BLaER1 treated with 17β-estradiol and CSF1 and Interleukin-3, amounts not matched to agents 10 nM and 100 nM (cell line): ENCODE results near the gene PNKP.

Experiments
- H3K27ac ChIP-seq, 11 experiments: shearing (Covaris generic); formaldehyde crosslinking; 2 replicates each; pipeline ENCODE4 v1.8.1; 2022
- H3K27me3 ChIP-seq, 11 experiments: shearing (Covaris generic); formaldehyde crosslinking; 2 replicates each; pipeline ENCODE4 v1.8.1; 2022
- H3K36me3 ChIP-seq, 11 experiments: shearing (Covaris generic); formaldehyde crosslinking; 2 replicates each; pipeline ENCODE4 v1.8.1; 2022
- H3K4me1 ChIP-seq, 10 experiments: shearing (Covaris generic); formaldehyde crosslinking; 2 replicates each; pipeline ENCODE4 v1.8.1; 2022
- H3K4me2 ChIP-seq, 11 experiments: shearing (Covaris generic); formaldehyde crosslinking; 2 replicates each; pipeline ENCODE4 v1.8.1; 2022
- H3K4me3 ChIP-seq, 10 experiments: shearing (Covaris generic); formaldehyde crosslinking; 2 replicates each; pipeline ENCODE4 v1.8.1; 2022
- H3K9ac ChIP-seq, 11 experiments: shearing (Covaris generic); formaldehyde crosslinking; 2 replicates each; pipeline ENCODE4 v1.8.1; 2022
- H3K9me3 ChIP-seq, 11 experiments: shearing (Covaris generic); formaldehyde crosslinking; replicated peaks in 1 of 11; 2 replicates each; pipeline ENCODE4 v1.8.1; 2022
- H4K20me1 ChIP-seq, 11 experiments: shearing (Covaris generic); formaldehyde crosslinking; 2 replicates each; pipeline ENCODE4 v1.8.1; 2022
- Cebpa-rat ChIP-seq, 11 experiments: shearing (Covaris generic); IDR thresholded peaks; 2 replicates each; pipeline ENCODE4 v1.8.1; 2022

The PNKP gene

GRCh38 chr19:49851456-49852259 is 15.7 kb downstream of the PNKP start:
- peaks cover 17 to 31% (median 26%) of the 10 kb centered on the region in 11 experiments; a peak in 21 of 22 replicates for H3K36me3 ChIP-seq
- H3K4me3 ChIP-seq, result peak overlapping the region; percentile 83 to 99 (median 96)
- no peaks in the 10 kb centered on the region for H3K27me3 ChIP-seq
- H3K4me2 ChIP-seq, result peak overlapping the region; percentile 91 to 100 (median 98)
- peak overlapping the region; percentile 88 to 97 (median 92) for H3K27ac ChIP-seq
- no peak for TF ChIP-seq Cebpa-rat (IDR thresholded peaks at IDR 0.05)
- H3K4me1 ChIP-seq, result peaks cover 40 to 59% (median 49%) of the 10 kb centered on the region in 10 experiments
- H3K9me3 ChIP-seq, result peaks cover 0 to 14% (median 8%) of the 10 kb centered on the region in 11 experiments; a peak in 12 of 22 replicates
- H4K20me1 ChIP-seq, result peaks cover 46 to 56% (median 50%) of the 10 kb centered on the region in 11 experiments
- H3K9ac ChIP-seq, result peak overlapping the region; percentile 87 to 99 (median 94)

GRCh38 chr19:49850487-49851342 is 16.7 kb downstream of the PNKP start, which contains the start of gene PTOV1:
Gene PTOV1, plus strand, starts transcription at chr19:49851159.
- peak within 1 kb of the TSS; percentile 83 to 99 (median 96) for H3K4me3 ChIP-seq
- no peaks in the 10 kb centered on the region for H3K27me3 ChIP-seq
- peaks cover 9 to 22% (median 17%) of the 10 kb centered on the region in 11 experiments; a peak in 20 of 22 replicates for H3K36me3 ChIP-seq
- TF ChIP-seq Cebpa-rat (IDR thresholded peaks at IDR 0.05), result no peak
- H4K20me1 ChIP-seq, result peaks cover 37 to 46% (median 40%) of the 10 kb centered on the region in 11 experiments
- peaks cover 40 to 59% (median 49%) of the 10 kb centered on the region in 10 experiments for H3K4me1 ChIP-seq
- peak within 1 kb of the TSS; percentile 88 to 97 (median 92) for H3K27ac ChIP-seq
- peaks cover 0 to 14% (median 8%) of the 10 kb centered on the region in 11 experiments; a peak in 12 of 22 replicates for H3K9me3 ChIP-seq
- H3K4me2 ChIP-seq, result peak within 1 kb of the TSS; percentile 91 to 100 (median 98)
- peak within 1 kb of the TSS; percentile 87 to 99 (median 94) for H3K9ac ChIP-seq

GRCh38 chr19:49850221-49850486 is 17.2 kb downstream of the PNKP start:
- Histone ChIP-seq H3K27me3 (no peaks in the 10 kb centered on the region), H3K36me3 (peaks cover 3 to 16% (median 11%) of the 10 kb centered on the region in 11 experiments; a peak in 20 of 22 replicates), H3K9ac (peak overlapping the region; percentile 87 to 99 (median 94)), H3K4me1 (peaks cover 40 to 56% (median 49%) of the 10 kb centered on the region in 10 experiments), H3K4me3 (peak overlapping the region; percentile 83 to 99 (median 96)), H3K4me2 (peak overlapping the region; percentile 56 to 92 (median 83)), H3K9me3 (peaks cover 0 to 14% (median 8%) of the 10 kb centered on the region in 11 experiments; a peak in 12 of 22 replicates), H4K20me1 (peaks cover 31 to 41% (median 34%) of the 10 kb centered on the region in 11 experiments), H3K27ac (peak overlapping the region; percentile 88 to 97 (median 92); a peak in 19 of 22 replicates)
- TF ChIP-seq Cebpa-rat (IDR thresholded peaks at IDR 0.05), result no peak

GRCh38 chr19:49849433-49850220 is 17.7 kb downstream of the PNKP start:
- Histone ChIP-seq H4K20me1 (peaks cover 28 to 35% (median 29%) of the 10 kb centered on the region in 11 experiments), H3K9ac (peak overlapping the region in 5 of 11 experiments; percentile 87 to 97 (median 93); a peak in 8 of 22 replicates), H3K9me3 (peaks cover 0 to 14% (median 8%) of the 10 kb centered on the region in 11 experiments; a peak in 12 of 22 replicates), H3K4me1 (peaks cover 40 to 58% (median 49%) of the 10 kb centered on the region in 10 experiments), H3K27me3 (no peaks in the 10 kb centered on the region), H3K36me3 (peaks cover 0 to 11% (median 7%) of the 10 kb centered on the region in 11 experiments; a peak in 15 of 22 replicates), H3K4me3 (peak overlapping the region in 7 of 10 experiments; percentile 89 to 99 (median 97); a peak in 8 of 20 replicates), H3K4me2 (peak overlapping the region; percentile 56 to 92 (median 83)), H3K27ac (peak overlapping the region in 7 of 11 experiments; percentile 88 to 96 (median 91); a peak in 4 of 22 replicates)
- no peak for TF ChIP-seq Cebpa-rat (IDR thresholded peaks at IDR 0.05)

- H3K9ac ChIP-seq, result no peak overlapping the region
- H3K27ac ChIP-seq, result no peak overlapping the region
- peaks cover 39 to 59% (median 49%) of the 10 kb centered on the region in 10 experiments for H3K4me1 ChIP-seq
- peaks cover 0 to 14% (median 8%) of the 10 kb centered on the region in 11 experiments; a peak in 12 of 22 replicates for H3K9me3 ChIP-seq
- H3K36me3 ChIP-seq, result peaks cover 0 to 5% (median 0%) of the 10 kb centered on the region in 11 experiments; a peak in 4 of 22 replicates
- TF ChIP-seq Cebpa-rat (IDR thresholded peaks at IDR 0.05), result no peak
- H3K27me3 ChIP-seq, result no peaks in the 10 kb centered on the region
- H3K4me2 ChIP-seq, result peak overlapping the region in 8 of 11 experiments; percentile 23 to 73 (median 62); a peak in 11 of 22 replicates
- H4K20me1 ChIP-seq, result peaks cover 21 to 35% (median 22%) of the 10 kb centered on the region in 11 experiments
- no peak overlapping the region for H3K4me3 ChIP-seq
These were observed 18.4 kb downstream of the PNKP start for GRCh38 chr19:49848938-49849337.

- TF ChIP-seq Cebpa-rat (IDR thresholded peaks at IDR 0.05), result no peak
- peaks cover 0 to 5% (median 0%) of the 10 kb centered on the region in 11 experiments; a peak in 2 of 22 replicates for H3K36me3 ChIP-seq
- no peaks in the 10 kb centered on the region for H3K27me3 ChIP-seq
- H3K27ac ChIP-seq, result peak overlapping the region in 2 of 11 experiments; percentile 21 to 28; a peak in 1 of 22 replicates
- H4K20me1 ChIP-seq, result peaks cover 12 to 31% (median 13%) of the 10 kb centered on the region in 11 experiments; a peak in 21 of 22 replicates
- peak overlapping the region in 9 of 11 experiments; percentile 23 to 73 (median 61); a peak in 16 of 22 replicates for H3K4me2 ChIP-seq
- H3K9me3 ChIP-seq, result peaks cover 0 to 14% (median 8%) of the 10 kb centered on the region in 11 experiments; a peak in 12 of 22 replicates
- peaks cover 39 to 59% (median 47%) of the 10 kb centered on the region in 10 experiments for H3K4me1 ChIP-seq
- no peak overlapping the region for H3K9ac ChIP-seq
- no peak overlapping the region for H3K4me3 ChIP-seq
These were observed 19.4 kb downstream of the PNKP start for GRCh38 chr19:49847731-49848696.

GRCh38 chr19:49846408-49846807 is 21.0 kb downstream of the PNKP start:
- Histone ChIP-seq H3K27me3 (no peaks in the 10 kb centered on the region), H3K9ac (no peak overlapping the region), H3K4me2 (no peak overlapping the region), H3K36me3 (peaks cover 0 to 10% (median 0%) of the 10 kb centered on the region in 11 experiments; a peak in 4 of 22 replicates), H3K27ac (no peak overlapping the region), H4K20me1 (peaks cover 0 to 18% (median 0%) of the 10 kb centered on the region in 11 experiments; a peak in 2 of 22 replicates), H3K4me3 (no peak overlapping the region), H3K4me1 (peaks cover 31 to 53% (median 43%) of the 10 kb centered on the region in 10 experiments), H3K9me3 (peaks cover 0 to 14% (median 8%) of the 10 kb centered on the region in 11 experiments; a peak in 12 of 22 replicates)
- TF ChIP-seq Cebpa-rat (IDR thresholded peaks at IDR 0.05), result no peak
